DMS79 (cell line): ENCODE data around the gene AKAP3.
A peak's percentile ranks its signal among the peaks of the same experiment; 100 is the strongest.

Experiments
- DNase-seq: peaks from one replicate; lab custom pipeline; 2025; lab: John Stamatoyannopoulos, UW

Gene AKAP3

GRCh38 chr12:4648501-4649357 is at the start of gene AKAP3, which contains the start of gene NDUFA9:
AKAP3 (minus strand) TSS chr12:4649051; CDS start chr12:4638196, 10,855 bp downstream.
NDUFA9 (plus strand) TSS chr12:4649114; CDS start chr12:4649127, 13 bp downstream.
- peak; percentile 77 for DNase-seq

GRCh38 chr12:4690760-4691159 is 41.9 kb upstream of the AKAP3 start:
- DNase-seq = no peak

GRCh38 chr12:4685317-4685716 is 36.5 kb upstream of the AKAP3 start:
- DNase-seq = no peak

- DNase-seq = no peak
Observed at GRCh38 chr12:4681732-4682131, 32.9 kb upstream of the AKAP3 start.

GRCh38 chr12:4679711-4680110 is 30.9 kb upstream of the AKAP3 start:
- DNase-seq = no peak

- no peak for DNase-seq
Observed at GRCh38 chr12:4665236-4665635, 16.4 kb upstream of the AKAP3 start.

GRCh38 chr12:4663971-4664505 is 15.2 kb upstream of the AKAP3 start:
- no peak for DNase-seq

- DNase-seq = no peak
Observed at GRCh38 chr12:4653691-4654090, 4.8 kb upstream of the AKAP3 start.

GRCh38 chr12:4653257-4653656 is 4.4 kb upstream of the AKAP3 start:
- no peak for DNase-seq

- peak; percentile 27 for DNase-seq
Observed at GRCh38 chr12:4649358-4649661, 459 bp upstream of the AKAP3 start.

- DNase-seq = no peak
Observed at GRCh38 chr12:4648104-4648500, 749 bp downstream of the AKAP3 start.

GRCh38 chr12:4645023-4645422 is 3.8 kb downstream of the AKAP3 start:
- DNase-seq = no peak

GRCh38 chr12:4643747-4644146 is 5.1 kb downstream of the AKAP3 start:
- no peak for DNase-seq

- DNase-seq = no peak
Observed at GRCh38 chr12:4630262-4630661, 18.6 kb downstream of the AKAP3 start.

- DNase-seq = no peak
Observed at GRCh38 chr12:4628406-4628805, 20.4 kb downstream of the AKAP3 start.

- no peak for DNase-seq
Observed at GRCh38 chr12:4626543-4626942, 22.3 kb downstream of the AKAP3 start.

- no peak for DNase-seq
Observed at GRCh38 chr12:4621511-4621910, 27.3 kb downstream of the AKAP3 start.

GRCh38 chr12:4615667-4616066 is 33.2 kb downstream of the AKAP3 start:
- DNase-seq = no peak

- DNase-seq = no peak
Observed at GRCh38 chr12:4610481-4610880, 38.4 kb downstream of the AKAP3 start.

GRCh38 chr12:4609071-4609470 is 39.8 kb downstream of the AKAP3 start:
- DNase-seq = no peak

GRCh38 chr12:4607056-4607455 is 41.8 kb downstream of the AKAP3 start:
- no peak for DNase-seq

- DNase-seq = peak; percentile 46
Observed at GRCh38 chr12:4604684-4605193, 44.1 kb downstream of the AKAP3 start.

- no peak for DNase-seq
Observed at GRCh38 chr12:4603946-4604345, 44.9 kb downstream of the AKAP3 start.

GRCh38 chr12:4603421-4603820 is 45.4 kb downstream of the AKAP3 start:
- no peak for DNase-seq
